Islet precursor cell (in vitro differentiated cells): ENCODE data around the gene NXPH4.

Source experiments
- DNase-seq: peaks from one replicate; pipeline ENCODE4 v3.0.0-alpha.2; 2018

Gene NXPH4

GRCh38 chr12:57221169-57221917, 4.7 kb downstream of the NXPH4 start:
- no peak for DNase-seq

DNA sequence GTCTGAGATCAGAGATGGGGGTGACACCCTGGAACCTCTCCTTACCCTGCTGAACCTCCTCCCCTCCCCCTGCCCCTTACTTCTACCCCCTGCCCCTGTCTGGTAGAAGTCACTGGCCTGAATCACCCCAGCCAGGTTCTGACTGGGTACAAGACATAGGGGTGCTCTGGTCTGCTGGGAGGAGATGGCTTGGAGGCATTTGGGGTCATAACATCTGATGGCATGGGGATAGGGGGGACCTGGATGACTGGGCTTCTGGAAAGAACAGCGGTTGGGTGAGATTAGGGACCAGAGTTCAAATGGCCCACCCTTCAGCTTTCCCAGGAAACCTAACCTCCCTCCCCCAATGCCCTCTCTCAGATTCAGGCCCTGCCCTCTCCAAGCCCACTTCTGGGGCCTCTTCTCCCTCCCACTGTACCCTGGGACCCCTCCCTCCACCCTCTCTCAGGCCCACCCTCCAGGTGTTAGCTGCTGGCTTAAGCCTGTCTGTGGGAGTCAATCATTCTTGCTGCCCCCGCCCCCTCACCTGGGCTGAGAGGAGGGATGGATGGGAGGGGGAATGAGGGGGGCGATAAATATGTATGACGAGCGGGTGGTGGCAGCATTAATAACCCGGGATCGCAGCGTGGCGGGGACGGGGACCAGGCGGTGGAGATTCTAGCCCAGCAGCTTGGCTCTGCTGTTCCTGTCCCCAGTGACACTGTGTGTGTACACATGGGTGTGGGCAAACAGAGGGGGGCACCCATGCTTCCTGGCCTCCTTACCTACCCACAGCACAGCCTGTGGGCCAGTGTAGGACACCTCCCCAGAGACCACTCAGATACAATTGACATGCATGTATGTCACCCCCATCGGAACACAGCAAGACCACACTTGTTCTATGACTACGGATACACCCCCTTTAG, 5.9 kb downstream of the NXPH4 start:
- DNase-seq = no peak

DNA sequence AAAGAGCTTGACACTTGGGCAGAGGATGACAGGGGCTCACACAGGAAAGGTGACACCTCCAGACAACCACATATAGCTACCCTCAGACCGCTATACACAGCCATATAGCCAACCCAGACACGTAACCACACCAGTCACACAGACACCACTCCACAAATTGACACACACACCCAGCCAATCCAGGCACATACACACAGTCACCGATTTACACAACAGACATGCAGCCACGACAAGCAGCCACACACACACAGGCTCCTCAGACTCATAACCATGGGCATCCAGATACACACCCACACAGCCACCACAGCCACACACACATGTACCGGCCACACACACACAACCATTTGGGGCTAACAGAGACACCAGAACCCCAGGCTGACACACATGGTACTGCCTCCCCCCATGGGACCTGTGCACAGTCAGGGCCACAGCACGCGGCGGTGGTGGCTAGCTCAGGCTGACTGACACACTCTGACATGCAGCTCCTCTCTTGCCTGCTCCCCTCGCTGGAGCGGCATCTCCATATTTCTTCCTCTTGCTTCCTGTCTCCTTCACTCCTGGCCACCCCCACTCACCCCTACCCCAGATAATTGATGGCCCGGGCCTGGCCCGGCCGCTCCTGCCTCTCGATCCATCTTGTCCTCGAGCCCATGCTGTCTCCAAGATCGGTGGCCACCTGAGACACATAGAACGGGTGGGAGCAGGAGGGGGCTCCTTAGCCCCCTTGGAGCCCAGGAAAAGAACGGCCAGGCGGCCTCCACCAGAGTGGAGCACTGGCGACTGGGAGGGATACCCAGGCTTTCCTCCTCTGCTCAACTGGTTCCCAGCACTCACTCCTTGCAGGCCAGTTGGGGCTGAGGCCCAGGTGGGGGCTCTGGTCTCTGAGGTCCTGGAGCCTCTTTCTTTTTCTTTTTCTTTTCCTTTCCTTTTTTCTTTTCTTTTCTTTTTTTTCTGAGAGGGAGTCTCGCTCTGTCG, 6.9 kb downstream of the NXPH4 start:
- no peak for DNase-seq

GRCh38 chr12:57224278-57224972, 7.8 kb downstream of the NXPH4 start:
- DNase-seq = no peak

GRCh38 chr12:57224973-57225679, 8.5 kb downstream of the NXPH4 start:
- peak; percentile 91 for DNase-seq

DNA sequence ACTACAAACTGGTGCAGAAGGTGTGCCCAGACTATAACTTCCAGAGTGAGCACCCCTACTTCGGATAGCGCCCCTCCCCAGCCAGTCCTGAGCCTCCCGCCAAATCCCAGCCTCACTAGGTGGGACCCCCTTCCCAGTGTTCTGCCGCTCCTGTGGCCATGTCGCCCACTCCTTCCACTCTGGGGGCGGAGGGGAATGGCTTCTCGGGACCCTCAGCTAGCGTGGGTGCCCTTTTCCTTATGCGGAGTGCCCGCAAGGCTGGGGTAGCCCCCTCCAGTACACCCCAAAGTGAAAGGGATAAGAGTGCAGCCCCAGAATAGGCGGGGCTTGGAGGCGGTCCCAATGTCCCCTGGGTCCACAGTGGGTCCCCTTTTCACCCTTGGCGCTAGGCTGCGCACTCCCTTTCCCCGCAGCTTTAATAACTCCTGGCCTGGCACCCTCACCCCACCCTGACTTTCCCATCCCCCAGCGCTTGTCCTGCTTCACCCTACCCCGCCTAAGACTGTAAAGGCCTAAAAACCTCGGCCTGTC, 9.2 kb downstream of the NXPH4 start:
- no peak for DNase-seq

DNA sequence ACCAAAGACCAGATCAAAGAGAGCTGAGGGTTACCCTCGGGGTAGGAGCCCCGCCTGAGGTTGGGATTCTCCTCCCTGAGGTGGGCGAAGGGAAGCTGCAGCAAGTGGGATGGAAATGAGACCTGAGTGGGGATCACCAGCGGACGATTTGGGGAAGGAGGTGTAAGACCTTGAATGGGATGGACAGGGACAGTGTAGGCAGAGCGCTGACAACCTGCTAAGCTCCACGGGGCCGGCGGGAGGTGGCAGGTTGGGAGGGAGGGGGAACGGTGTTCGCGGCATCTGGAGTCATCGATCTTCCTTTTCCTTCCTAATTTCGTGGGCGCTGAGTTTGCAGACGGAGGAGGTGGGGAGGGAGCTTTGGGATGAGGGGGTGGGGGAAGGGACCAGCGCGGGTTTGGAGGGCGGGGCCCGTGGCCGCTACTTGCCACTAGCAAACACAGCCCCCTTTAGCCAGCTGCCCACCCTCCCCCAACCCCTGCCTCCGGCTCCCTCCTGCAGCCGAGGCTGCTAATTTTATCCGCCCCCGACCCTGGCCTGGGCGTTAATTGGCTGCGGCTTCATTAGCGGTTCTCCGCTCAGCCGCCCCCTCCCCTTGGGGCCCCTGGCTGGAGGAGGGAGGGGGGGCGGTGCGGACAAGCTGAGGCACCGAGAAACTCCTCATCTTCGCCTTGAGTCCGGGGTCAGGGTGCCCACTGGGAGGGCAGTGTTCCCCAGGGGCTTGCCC, 10.2 kb downstream of the NXPH4 start:
- no peak for DNase-seq

DNA sequence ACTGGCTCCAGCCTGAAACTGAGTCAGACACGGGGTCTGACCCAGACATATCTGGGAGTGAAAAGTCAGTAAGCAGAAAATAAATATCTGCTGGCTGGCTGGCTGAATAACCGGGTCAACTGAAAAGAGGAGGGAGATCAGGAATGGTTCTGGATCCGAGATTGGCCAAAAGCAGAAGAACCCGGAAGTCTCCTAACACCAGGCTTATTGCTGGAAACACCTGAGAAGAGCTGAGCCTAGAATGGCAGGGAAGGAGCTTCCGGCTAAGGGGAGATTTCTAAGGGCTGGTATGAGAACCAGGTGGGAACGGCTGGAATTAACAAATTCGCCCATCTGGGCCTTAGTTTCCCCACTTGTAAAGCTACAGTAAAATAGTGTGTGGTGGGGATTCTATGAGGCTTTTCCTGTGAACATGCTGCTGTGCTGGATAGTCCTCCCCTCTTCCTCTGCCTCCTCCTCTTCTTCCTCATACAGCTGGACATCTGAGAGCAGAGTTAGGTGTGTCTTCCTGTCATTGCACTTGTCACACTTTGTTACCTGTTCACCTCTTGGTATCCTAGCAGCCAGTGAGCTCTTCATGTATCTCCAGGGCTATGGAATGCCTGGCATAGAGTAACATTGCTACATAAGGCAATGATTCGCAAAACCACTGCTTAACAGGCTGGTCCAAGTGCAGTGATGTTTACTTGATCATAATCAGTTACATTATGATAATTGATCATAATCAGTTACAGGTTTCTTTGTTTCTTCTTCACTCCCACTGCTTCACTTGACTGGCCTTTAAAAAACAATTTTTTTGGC, 10.9 kb downstream of the NXPH4 start:
- DNase-seq = no peak

- no peak for DNase-seq
These were observed 12.5 kb downstream of the NXPH4 start for GRCh38 chr12:57229046-57229633.

- peak; percentile 98 for DNase-seq
These were observed 13.2 kb downstream of the NXPH4 start, which contains the start of gene SHMT2 for GRCh38 chr12:57229634-57230380. SHMT2 (plus strand) TSS chr12:57229711; CDS start chr12:57229779, 68 bp downstream.

GRCh38 chr12:57230381-57231155, 14.0 kb downstream of the NXPH4 start:
- DNase-seq = no peak

- no peak for DNase-seq
These were observed 14.9 kb downstream of the NXPH4 start for GRCh38 chr12:57231276-57232021.

- no peak for DNase-seq
These were observed 15.7 kb downstream of the NXPH4 start for GRCh38 chr12:57232156-57232756.

DNA sequence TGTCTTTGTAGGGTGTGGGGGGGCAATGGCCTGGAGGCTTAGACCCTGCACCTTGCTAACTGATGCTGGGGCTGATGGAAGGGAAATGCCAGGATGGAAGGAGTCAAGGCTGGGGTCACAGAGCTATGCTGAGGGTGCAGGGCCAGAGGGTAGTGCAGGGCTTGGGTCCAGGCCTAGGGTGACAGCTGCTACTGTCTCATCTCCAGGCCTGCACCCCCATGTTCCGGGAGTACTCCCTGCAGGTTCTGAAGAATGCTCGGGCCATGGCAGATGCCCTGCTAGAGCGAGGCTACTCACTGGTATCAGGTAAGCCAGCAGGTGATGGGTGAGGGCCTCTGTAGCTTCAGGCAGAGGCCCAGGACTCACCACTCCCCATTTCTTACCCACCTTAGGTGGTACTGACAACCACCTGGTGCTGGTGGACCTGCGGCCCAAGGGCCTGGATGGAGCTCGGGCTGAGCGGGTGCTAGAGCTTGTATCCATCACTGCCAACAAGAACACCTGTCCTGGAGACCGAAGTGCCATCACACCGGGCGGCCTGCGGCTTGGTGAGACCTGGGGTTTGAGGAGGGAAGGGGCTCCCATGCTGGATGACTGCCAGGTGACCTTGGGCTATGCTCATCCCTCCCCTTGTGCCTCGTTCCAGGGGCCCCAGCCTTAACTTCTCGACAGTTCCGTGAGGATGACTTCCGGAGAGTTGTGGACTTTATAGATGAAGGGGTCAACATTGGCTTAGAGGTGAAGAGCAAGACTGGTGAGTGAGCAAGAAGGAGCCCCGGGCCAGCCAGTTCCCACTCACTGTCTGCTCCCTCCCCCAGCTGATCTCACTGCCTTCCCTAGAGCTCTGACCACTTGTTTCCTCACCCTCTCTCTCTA, 17.0 kb downstream of the NXPH4 start:
- no peak for DNase-seq

DNA sequence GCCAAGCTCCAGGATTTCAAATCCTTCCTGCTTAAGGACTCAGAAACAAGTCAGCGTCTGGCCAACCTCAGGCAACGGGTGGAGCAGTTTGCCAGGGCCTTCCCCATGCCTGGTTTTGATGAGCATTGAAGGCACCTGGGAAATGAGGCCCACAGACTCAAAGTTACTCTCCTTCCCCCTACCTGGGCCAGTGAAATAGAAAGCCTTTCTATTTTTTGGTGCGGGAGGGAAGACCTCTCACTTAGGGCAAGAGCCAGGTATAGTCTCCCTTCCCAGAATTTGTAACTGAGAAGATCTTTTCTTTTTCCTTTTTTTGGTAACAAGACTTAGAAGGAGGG, 17.6 kb downstream of the NXPH4 start:
- no peak for DNase-seq
